ENCODE results near the gene DMGDH. TPM values are rescaled to one million over a fixed set of nuclear protein-coding genes. Genes with fewer than 3 reads are reported as not detected.

Gene DMGDH
- total and polyA plus RNA-seq, 2 of the 4 experiments (the other 2 are of a cell fraction) = 0.18 TPM; not detected in 1

- Histone ChIP-seq H3K56ac (ENCODE audit: extremely low read depth, insufficient read depth, low read length) (no peak overlapping the region), H3K18ac (ENCODE audit: low read depth, low read length) (no peak overlapping the region), H3K23ac (ENCODE audit: low read depth, low read length) (no peak overlapping the region), H3K4ac (ENCODE audit: low read depth, low read length) (no peak overlapping the region), H4K5ac (ENCODE audit: low read depth, low read length) (no peak overlapping the region), H3K4me3 (ENCODE audit: insufficient read depth, low read depth, low read length) (no peak overlapping the region), H2AK9ac (replicated peaks; ENCODE audit: low read depth, low read length, poor library complexity) (no peak overlapping the region), H3K9me3 (ENCODE audit: control insufficient read depth, insufficient read depth, low read length) (no peaks in the 10 kb centered on the region), H3K4me1 (ENCODE audit: control insufficient read depth, insufficient read depth, low read length) (peaks cover 6% of the 10 kb centered on the region; the same call in 1 of the 2 replicates), H2BK120ac (ENCODE audit: low read depth, low read length) (no peak overlapping the region), H3K27me3 (ENCODE audit: control insufficient read depth, insufficient read depth, low read length) (no peaks in the 10 kb centered on the region), H3K9ac (ENCODE audit: low read depth, low read length) (no peak overlapping the region), H3K79me1 (ENCODE audit: low read depth in 1 of 2, low read length in 2 of 2) (no peaks in the 10 kb centered on the region), H2BK5ac (ENCODE audit: low read depth, low read length, poor library complexity, severe bottlenecking) (no peak overlapping the region), H3K27ac (ENCODE audit: insufficient read depth, low read length) (no peak overlapping the region), H4K91ac (ENCODE audit: insufficient read depth, low read depth, low read length) (no peak overlapping the region), H2BK15ac (ENCODE audit: low read depth, low read length) (no peak overlapping the region), H3K36me3 (ENCODE audit: control insufficient read depth, insufficient read depth, low read length) (no peaks in the 10 kb centered on the region), H3K9me1 (ENCODE audit: insufficient read depth, low read length) (no peaks in the 10 kb centered on the region; the same call in 1 of the 2 replicates), H3K14ac (replicated peaks; ENCODE audit: low read depth, low read length) (no peak overlapping the region), H3K4me2 (ENCODE audit: low read depth, low read length) (no peak overlapping the region), H4K20me1 (ENCODE audit: insufficient read depth, low read length) (no peaks in the 10 kb centered on the region), H2AFZ (replicated peaks; ENCODE audit: low read length, poor library complexity) (no peak overlapping the region), H4K8ac (ENCODE audit: low read depth in 2 of 2, low read length in 2 of 2) (no peak overlapping the region), H2AK5ac (ENCODE audit: low read depth, low read length) (no peak overlapping the region), H2BK20ac (ENCODE audit: low read depth, low read length) (no peak overlapping the region)
- no peak for ATAC-seq (ENCODE audit: low read depth)
- dilution Hi-C loops (cut with HindIII; ENCODE audit: low sequenced_read_pairs, unreplicated experiment) (no loop called here), intact Hi-C loops (cut with micrococcal nuclease) (loop anchor here (10.0 kb wide), 1 partner anchor 322 kb away; no protein-coding TSS in a partner anchor), in situ Hi-C loops (cut with MboI; ENCODE audit: low sequenced_read_pairs) (loop anchor here (25.0 kb wide), 1 partner anchor 645 kb away; no protein-coding TSS in a partner anchor)
- CTCF ChIA-PET = interaction anchor here (0.5 to 1.4 kb wide), 3 partner anchors 11 to 428 kb away, joined by 3 to 4 read pairs (median 4); no protein-coding TSS in a partner anchor
- POLR2A ChIA-PET (ENCODE audit: unreplicated experiment) = no interaction called here
- BruUV-seq (replicated peaks) = no TSS peak
- TF ChIP-seq CEBPB (IDR thresholded peaks at IDR 0.05; ENCODE audit: low read depth, low read length) (no peak), NFE2L2 (IDR thresholded peaks at IDR 0.05; ENCODE audit: low read depth, low read length) (no peak), ELK1 (IDR thresholded peaks at IDR 0.05; ENCODE audit: borderline replicate concordance, low read depth, low read length) (no peak), CHD1 (IDR thresholded peaks at IDR 0.05; ENCODE audit: low read depth, low read length) (no peak), MAZ (IDR thresholded peaks at IDR 0.05; ENCODE audit: borderline replicate concordance, low read depth, low read length) (no peak), RFX5 (IDR thresholded peaks at IDR 0.05; ENCODE audit: low read depth, low read length) (no peak), FOS (IDR thresholded peaks at IDR 0.05; ENCODE audit: low read depth, low read length) (no peak), USF2 (IDR thresholded peaks at IDR 0.05; ENCODE audit: low read depth, low read length) (no peak), BHLHE40 (IDR thresholded peaks at IDR 0.05; ENCODE audit: low read depth, low read length) (no peak)
- DNase-seq = no peak
- WGBS, 2 experiments (ENCODE audit: extremely low coverage in 2 of 2, insufficient read length in 1 of 2) = no CpG with 5 or more reads among the region's 1 CpG
Observed at GRCh38 chr5:78956901-78957300, 112.6 kb downstream of the DMGDH start.
